ENCODE data around the gene AGTRAP.

AGTRAP gene

GRCh38 chr1:11735531-11735853 is 444 bp upstream of the AGTRAP start:
- DNase-seq (ENCODE audit: low spot score) = no peak

DNA sequence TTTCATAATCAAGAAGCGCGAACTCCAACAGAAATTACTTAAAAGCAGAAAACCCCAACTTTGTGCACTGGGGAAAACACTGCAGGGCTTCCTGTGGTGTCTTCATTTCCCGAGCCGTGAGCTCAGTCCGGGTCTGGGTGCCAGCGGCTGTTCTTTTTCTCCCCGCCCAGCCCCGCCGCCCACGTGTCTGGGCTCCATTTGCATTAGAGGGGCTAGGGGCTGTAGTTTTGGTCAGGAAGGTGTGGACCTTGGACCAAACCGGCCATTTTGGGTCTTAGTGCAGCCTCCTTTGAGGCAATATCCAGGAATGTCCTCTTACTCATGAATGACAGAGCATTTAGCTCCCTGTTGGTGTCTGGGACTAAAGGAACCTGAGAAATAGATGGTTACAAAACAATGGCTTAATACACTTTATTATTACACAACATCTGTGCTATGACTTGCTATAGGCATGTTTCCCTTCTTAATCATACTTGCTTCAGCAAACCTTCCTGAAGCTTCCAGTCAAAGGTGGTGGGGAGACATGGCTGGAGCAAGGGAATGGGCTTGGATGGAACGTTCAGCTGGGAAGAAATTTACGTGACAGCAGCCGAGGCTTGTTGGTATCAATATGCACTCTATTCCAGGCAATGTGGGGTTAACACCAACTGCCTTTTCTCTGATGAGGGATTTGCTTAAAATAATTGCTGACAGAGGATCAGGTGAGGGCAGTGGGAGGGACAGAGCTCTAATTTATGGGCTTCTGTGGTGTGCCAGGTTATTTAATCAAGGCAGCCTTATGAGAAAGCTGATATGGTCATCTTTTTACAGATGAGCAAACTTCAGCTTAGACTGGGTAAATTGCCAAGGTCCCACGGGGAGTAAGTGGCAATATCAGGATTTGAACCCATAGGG is 1.1 kb downstream of the AGTRAP start:
- DNase-seq (ENCODE audit: low spot score) = peak; percentile 41

DNA sequence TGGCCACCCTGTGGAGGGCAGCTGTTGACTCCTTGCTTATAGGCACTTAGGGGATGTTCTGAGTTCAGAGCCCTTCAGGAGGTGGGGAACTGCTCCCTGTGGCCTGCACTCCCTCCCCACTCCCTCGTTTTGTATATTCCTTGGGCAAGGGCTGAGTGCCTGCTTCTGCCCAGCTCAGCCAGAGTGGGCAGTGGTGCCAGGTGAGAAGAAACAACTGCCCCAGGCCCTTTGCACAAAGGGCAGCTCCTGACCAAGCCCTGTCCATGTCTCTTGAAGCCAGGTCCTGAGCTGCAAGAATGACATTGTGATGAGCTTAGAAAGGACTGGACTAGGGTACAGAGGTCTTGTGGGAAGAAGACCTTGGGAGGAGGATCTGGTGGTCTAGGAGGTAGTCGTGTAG is 2.2 kb downstream of the AGTRAP start:
- no peak for DNase-seq (ENCODE audit: low spot score)

DNA sequence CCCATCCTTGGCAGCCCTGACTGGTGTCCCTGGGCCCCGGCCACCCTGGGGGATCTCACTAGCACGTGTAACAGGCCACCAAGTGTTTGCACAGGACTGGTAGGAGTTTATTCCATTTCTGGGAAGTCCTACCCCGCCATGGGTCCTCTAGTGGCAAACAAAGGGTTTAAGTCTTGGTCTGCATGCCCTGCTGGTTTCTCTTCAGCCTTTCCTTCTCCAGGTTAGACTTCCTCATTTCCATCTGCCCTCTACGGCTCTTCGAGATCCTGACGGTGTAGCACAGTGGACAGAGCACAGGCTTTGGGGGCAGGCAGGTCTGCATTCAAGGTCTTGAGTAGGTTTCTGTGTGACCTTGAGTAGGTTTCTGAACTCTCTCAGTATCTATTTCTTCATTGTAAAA is 2.8 kb downstream of the AGTRAP start:
- no peak for DNase-seq (ENCODE audit: low spot score)

DNA sequence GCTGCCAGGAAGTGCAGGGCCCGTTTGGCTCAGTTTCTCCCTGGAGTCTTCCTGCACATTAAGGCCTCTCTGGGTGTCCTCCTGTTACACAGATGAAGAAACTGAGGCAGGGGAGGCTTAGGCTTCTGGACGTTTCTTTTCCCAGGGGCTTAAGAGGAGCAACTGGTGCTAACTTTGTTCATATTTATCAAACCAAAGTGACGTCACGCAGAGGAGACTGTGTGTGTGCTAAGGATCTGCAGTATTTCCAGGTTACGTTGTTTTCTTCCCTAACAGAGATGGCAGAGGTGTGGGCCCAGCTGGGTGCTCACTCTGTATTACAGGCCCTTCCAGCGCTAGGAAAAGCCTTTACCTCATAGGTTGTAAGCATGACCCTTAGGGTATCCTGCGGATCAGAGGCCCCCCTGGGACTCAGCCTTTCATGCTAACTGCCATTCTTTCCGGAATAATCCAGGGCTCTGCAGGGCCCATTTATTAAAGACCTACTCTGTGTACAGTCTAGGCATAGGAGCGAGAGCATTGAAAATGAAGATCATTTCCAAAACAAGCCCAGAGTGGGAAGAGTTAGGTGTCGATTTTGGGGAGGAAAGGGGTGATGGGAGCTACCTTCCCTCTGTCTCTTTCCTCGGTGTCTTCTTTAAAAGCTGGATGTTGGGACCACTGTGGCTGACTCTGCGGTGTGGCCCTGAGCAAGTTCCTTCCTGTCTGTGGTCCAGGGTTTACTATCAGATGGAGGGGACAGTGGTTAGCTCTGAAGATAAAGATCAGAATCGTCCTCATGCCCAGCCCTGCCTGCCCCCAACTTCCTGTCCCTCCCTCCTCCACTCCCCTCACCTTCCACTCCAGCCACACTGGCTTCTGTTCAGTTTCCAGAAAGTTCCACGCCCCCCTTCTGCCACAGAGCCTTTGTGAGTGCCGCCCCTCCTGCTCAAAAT is 4.6 kb downstream of the AGTRAP start:
- no peak for DNase-seq (ENCODE audit: low spot score)

DNA sequence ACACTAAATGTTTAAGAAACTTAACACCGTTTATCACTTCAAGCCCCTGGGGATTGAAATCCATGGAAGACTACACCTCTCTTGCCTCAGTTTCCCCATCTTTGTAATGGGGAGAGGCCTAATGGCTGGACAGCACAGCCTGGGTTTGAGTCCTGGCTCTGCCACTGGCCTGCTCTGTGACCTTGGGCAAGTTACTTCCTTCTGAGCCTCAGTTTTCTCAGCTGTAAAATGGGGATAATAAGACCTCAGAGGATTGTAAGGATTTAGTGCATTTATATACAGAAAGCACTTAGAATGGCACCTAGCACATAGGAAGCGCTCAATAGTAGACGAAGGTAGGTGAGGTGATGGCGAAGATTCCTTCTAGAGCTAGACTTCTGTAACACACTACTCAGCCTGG is 5.5 kb downstream of the AGTRAP start:
- DNase-seq (ENCODE audit: low spot score) = no peak

DNA sequence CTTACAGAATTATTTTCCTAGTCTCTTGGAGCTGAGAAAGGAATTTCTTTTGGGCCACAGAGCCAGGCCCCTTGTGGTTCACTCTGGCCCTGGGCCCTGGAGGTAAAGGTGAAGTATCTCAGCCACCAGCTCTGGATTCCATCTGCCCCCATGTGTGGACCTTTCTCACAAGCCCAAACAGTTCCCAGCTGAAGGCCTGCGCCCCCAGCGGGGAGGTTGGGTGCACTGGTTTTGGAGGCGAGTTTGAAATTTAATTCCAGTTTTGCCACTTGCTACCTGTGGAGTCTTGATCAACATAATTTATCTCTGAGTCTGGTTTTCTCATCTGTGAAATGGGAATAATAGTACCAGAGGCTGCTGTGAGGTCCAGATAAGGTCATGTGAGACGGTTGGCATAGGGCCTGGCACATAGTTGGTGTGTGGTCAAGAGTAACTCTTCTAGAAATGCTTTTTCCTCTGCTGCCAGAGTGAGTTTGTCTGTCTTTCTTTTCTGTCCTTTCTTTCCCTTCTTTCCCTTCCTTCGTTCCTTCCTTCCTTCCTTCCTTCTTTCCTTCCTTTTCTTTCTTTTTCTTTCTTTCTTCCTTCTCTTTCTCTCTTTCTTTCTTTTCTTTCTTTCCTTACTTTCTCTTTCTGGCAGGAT is 6.1 kb downstream of the AGTRAP start:
- DNase-seq (ENCODE audit: low spot score) = no peak

DNA sequence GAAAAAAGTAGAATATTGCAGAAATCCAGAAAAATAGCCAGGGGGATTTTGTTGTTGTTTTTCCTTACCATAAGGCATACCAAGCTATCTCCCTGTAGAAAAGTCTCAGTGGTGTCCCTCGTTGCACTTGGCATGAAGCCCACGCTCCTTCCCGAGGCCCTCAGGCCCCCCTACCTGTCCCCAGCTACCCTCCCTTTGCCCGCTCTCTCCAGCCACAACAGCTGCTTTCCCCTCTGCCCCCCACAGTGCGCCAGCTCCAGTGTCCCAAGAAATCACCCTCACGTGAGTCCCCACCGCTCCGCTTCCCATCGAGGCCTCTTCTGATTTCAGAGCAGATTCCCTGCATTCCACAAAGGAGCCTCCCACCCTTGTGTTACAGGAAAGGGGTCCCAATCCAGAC is 8.4 kb downstream of the AGTRAP start:
- DNase-seq (ENCODE audit: low spot score) = no peak

- DNase-seq (ENCODE audit: low spot score) = no peak
Observed at GRCh38 chr1:11746092-11746491, 10.2 kb downstream of the AGTRAP start.

DNA sequence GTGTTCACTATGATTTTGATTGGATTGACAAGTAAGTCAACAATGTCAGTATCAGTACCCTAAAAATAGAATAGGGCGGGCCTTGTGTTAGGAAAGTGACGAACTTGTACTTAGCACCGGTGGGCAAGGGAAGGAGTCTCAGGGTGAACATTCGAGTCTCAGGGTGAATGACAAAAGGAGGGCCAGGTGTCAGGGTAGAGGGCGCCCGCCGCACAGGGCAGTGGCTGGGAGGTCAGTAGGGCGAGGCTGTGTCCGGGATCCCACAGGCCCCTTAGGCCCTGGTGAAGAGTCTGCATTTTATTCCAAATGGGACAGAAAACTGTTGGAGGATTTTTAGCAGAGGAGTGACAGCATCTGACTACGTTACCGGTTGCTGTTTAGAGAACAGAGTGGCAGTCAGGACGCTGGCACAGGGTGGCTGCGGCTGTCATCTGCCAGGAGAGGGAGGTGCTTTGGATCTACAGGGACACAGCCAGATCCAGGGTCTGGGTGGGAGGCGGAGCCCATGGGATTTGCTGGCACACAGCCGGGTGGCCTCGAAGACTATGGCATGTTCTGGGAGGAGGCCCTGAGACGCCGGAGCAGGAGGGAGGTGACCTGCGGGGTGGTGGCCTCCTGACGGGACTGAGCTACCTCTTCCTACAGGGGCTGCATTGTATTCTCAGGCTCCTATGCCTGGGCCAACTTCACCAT is 11.0 kb downstream of the AGTRAP start:
- DNase-seq (ENCODE audit: low spot score) = no peak

DNA sequence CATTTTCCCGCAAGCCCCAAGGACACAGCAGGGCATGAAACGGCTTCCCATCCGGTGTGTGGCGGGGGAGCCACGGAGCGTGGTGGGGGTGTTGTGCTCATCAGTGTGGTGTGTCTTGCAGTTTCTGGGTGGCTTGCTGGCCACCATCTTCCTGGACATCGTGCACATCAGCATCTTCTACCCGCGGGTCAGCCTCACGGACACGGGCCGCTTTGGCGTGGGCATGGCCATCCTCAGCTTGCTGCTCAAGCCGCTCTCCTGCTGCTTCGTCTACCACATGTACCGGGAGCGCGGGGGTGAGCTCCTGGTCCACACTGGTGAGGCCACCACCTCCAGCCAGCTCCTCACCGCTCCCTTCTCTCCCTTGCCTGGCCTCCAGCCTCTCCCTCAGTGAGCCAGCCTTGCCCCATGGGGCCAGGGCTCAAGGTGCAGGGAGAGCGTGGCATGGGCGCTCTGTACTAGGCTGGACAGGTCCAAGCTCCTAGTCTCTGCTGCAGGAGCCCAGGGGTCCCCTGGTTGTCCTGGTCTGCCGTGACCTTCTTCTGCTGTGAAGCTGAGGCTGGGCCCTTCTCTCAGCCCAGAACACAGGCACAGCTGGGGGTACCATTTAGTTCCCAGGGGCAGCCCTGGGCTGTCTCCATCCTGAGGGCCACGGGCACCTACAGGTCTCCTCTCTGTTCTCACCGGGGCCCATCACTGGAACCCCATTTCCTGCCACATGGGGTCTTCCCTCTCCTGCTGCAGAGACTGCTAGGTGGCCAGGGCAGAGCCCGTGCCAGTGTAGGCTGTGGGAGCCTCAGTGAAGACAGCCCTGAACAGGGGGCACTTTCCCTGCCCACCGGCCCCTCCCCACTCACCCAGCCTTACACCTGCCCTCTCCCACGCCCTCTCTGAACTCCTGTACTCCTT is 12.6 kb downstream of the AGTRAP start:
- DNase-seq (ENCODE audit: low spot score) = no peak

GRCh38 chr1:11749203-11749689 is 13.3 kb downstream of the AGTRAP start:
- DNase-seq (ENCODE audit: low spot score) = peak; percentile 53

DNA sequence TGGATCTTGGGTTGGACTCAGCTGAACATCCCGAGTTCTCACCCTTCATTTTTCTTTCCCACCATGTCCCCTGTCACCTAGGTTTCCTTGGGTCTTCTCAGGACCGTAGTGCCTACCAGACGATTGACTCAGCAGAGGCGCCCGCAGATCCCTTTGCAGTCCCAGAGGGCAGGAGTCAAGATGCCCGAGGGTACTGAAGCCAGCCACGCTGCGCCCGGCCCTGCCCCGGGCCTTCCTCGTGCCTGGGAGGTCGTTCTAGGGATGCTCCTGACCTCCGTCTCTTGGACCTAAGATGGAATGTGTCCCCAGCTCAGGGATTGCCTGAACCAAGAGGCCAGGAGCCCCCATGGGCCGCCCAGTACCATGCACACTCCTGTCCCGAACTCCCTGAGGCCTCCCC is 14.1 kb downstream of the AGTRAP start:
- DNase-seq (ENCODE audit: low spot score) = no peak

GRCh38 chr1:11751087-11751486 is 15.2 kb downstream of the AGTRAP start:
- DNase-seq (ENCODE audit: low spot score) = no peak

GRCh38 chr1:11752359-11753088 is 16.6 kb downstream of the AGTRAP start:
- DNase-seq (ENCODE audit: low spot score) = no peak

- no peak for DNase-seq (ENCODE audit: low spot score)
Observed at GRCh38 chr1:11753555-11754208, 17.7 kb downstream of the AGTRAP start.

- no peak for DNase-seq (ENCODE audit: low spot score)
Observed at GRCh38 chr1:11757047-11757446, 21.1 kb downstream of the AGTRAP start.

GRCh38 chr1:11759791-11760190 is 23.9 kb downstream of the AGTRAP start:
- DNase-seq (ENCODE audit: low spot score) = no peak

DNA sequence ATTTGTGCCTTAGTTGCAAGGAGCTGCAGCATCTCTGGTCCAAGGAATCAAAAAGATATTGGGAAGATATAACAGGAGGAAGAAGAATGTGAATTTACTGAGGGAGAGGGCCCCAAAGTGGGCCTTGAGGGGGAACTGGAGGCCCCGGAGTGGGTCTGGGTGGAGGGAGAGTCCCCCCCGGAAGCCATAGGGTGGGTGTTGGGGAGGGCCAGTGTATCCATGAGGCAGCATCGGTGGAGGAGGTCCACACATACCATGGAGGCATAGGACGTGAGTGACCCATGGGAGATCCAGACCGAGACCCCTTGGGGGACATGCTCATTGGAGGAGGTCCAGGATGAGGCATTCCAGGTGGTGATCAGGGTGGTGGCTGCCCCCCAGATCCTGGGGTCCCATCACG is 25.3 kb downstream of the AGTRAP start:
- no peak for DNase-seq (ENCODE audit: low spot score)

DNA sequence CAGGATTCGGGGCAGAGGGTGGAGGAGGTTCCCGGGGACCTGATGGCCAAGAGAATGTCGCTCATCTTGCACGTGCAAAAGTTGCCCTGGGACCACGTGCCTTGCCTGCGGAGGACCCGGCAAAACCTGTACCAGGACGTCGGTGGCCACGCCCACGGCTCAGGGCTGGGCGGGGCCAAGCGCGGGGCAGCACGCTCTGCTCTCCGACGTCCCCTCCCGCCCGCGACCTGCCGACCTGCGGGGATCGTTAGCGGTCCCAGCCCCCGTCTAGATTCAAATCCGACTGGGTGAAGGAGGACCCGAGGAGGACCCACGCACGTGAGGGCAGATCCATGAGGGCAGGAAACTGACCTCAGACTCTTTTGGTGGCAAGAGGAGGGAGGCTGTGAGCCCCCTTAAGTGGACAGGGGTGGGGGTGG is 26.1 kb downstream of the AGTRAP start, which contains the start of gene C1orf167:
TSS of gene C1orf167 (plus strand) at position 206 of the 419 bp plus-strand sequence. CDS start 2,208 bp downstream, outside the sequence.
- no peak for DNase-seq (ENCODE audit: low spot score)

Data from cerebellar cortex (tissue), 1 donor.